Progenitor cell of endocrine pancreas (in vitro differentiated cells): ENCODE data around the gene GALNT14. TPM values are rescaled to one million over a fixed set of nuclear protein-coding genes. Genes with fewer than 3 reads are reported as not detected.

Source experiments
- DNase-seq: peaks from one replicate; pipeline ENCODE4 v3.0.0; 2021; ENCODE audit warnings: low spot score; ENCODE audit not compliant: unreplicated experiment
- H3K27ac Mint-ChIP-seq: 2 replicates; pipeline ENCODE4 v1.8.0; 2021; ENCODE audit warnings: mild to moderate bottlenecking, moderate library complexity, mixed read lengths
- H3K27me3 Mint-ChIP-seq: 2 replicates; pipeline ENCODE4 v1.8.0; 2021; ENCODE audit warnings: mixed read lengths
- H3K36me3 Mint-ChIP-seq: 2 replicates; pipeline ENCODE4 v1.8.0; 2022; ENCODE audit warnings: mixed read lengths; ENCODE audit not compliant: insufficient read depth
- H3K4me1 Mint-ChIP-seq: 2 replicates; pipeline ENCODE4 v1.8.0; 2021; ENCODE audit warnings: low read depth, mixed read lengths
- H3K4me3 Mint-ChIP-seq: 2 replicates; pipeline ENCODE4 v1.8.0; 2021; ENCODE audit warnings: low read depth, mild to moderate bottlenecking, moderate library complexity, mixed read lengths
- H3K9me3 Mint-ChIP-seq: 2 replicates; pipeline ENCODE4 v1.8.0; 2021; ENCODE audit warnings: low read depth, mixed read lengths
- total RNA-seq: library from RNA; stranded (reverse); gene quantifications from 2 replicates; pipeline ENCODE4 v1.2.1, GENCODE V29; 2021
- TF ChIP-seq, protein P1 (sequence below): fragments of 200-600 bp; sonication (generic); IDR thresholded peaks from one replicate; pipeline ENCODE4 v1.5.0; 2021; ENCODE audit warnings: antibody characterized with exemption, mild to moderate bottlenecking; ENCODE audit not compliant: unreplicated experiment

The GALNT14 gene
- total RNA-seq, 1 donor from 2014 or later = 0.91 TPM

DNA sequence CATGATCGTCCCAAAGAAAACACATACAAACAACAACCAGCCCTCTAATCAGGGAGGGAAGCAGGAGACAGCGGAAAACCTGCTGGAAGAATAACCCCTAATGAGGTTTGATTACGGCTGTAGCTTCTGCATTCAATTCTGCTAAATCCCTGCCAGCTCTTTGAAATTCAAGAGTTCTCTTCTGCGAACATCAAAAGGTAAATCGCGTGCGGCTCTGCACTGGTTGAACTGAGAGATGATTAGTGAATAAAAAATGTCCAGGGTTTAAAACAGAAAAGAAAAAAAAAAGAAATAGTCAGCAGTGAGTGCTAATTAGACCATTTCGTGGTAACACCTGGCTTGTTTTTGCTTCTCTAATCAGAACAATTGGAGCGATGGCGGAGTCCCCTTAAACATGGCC, 178.0 kb downstream of the GALNT14 start:
- TF ChIP-seq, protein P1, sequence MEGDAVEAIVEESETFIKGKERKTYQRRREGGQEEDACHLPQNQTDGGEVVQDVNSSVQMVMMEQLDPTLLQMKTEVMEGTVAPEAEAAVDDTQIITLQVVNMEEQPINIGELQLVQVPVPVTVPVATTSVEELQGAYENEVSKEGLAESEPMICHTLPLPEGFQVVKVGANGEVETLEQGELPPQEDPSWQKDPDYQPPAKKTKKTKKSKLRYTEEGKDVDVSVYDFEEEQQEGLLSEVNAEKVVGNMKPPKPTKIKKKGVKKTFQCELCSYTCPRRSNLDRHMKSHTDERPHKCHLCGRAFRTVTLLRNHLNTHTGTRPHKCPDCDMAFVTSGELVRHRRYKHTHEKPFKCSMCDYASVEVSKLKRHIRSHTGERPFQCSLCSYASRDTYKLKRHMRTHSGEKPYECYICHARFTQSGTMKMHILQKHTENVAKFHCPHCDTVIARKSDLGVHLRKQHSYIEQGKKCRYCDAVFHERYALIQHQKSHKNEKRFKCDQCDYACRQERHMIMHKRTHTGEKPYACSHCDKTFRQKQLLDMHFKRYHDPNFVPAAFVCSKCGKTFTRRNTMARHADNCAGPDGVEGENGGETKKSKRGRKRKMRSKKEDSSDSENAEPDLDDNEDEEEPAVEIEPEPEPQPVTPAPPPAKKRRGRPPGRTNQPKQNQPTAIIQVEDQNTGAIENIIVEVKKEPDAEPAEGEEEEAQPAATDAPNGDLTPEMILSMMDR = no peak
- Mint-ChIP-seq H3K27ac (no peak overlapping the region), H3K36me3 (no peaks in the 10 kb centered on the region), H3K9me3 (no peaks in the 10 kb centered on the region), H3K4me1 (no peaks in the 10 kb centered on the region), H3K4me3 (no peak overlapping the region), H3K27me3 (peaks cover 12% of the 10 kb centered on the region)
- no peak for DNase-seq

- TF ChIP-seq, protein P1 = no peak
- Mint-ChIP-seq H3K27me3 (peaks cover 12% of the 10 kb centered on the region), H3K4me1 (no peaks in the 10 kb centered on the region), H3K9me3 (no peaks in the 10 kb centered on the region), H3K4me3 (no peak overlapping the region), H3K27ac (no peak overlapping the region), H3K36me3 (no peaks in the 10 kb centered on the region)
- DNase-seq = no peak
Measured at GRCh38 chr2:30959653-30960052, 178.6 kb downstream of the GALNT14 start.

GRCh38 chr2:30958918-30959265, 179.3 kb downstream of the GALNT14 start:
- H3K27me3 Mint-ChIP-seq = peaks cover 12% of the 10 kb centered on the region
- H3K36me3 Mint-ChIP-seq = no peaks in the 10 kb centered on the region
- TF ChIP-seq, protein P1 = no peak
- no peaks in the 10 kb centered on the region for H3K4me1 Mint-ChIP-seq
- H3K9me3 Mint-ChIP-seq = no peaks in the 10 kb centered on the region
- DNase-seq = no peak
- no peak overlapping the region for H3K27ac Mint-ChIP-seq
- H3K4me3 Mint-ChIP-seq = no peak overlapping the region

DNA sequence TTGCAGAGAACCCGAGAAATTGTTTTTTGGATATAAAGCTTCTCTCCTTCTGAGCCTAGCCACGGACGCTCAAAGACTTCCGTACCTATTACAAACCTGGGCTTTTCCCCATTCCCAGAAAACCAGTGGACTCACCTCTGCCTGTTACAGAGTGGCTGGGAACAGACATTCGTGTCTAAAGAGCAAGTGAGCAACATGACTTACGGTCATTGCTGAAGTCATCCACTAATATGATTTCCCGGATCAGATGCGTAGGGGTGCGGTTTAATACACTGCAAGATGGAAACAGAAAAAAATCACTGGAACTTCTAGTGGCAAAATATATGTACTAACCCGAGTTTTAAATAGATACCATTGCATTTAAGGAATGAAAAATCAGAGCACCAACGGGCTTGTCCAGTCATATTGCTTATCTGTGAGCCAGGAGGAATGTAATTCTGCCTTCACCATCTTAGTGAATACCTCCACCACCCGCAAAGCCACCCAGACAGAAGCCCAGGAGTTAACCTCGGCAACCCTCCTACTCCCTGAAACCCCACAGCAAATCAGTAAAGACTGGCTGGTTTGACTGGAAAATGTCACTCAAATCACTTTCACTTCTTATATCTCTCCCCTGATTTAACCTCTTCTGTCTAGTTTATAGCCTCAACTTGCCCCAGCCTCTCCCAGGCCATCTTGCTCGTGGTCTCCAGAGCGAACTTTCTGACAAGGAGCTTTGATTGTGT, 179.9 kb downstream of the GALNT14 start:
- Mint-ChIP-seq H3K9me3 (no peaks in the 10 kb centered on the region), H3K36me3 (no peaks in the 10 kb centered on the region), H3K27ac (no peak overlapping the region), H3K4me3 (no peak overlapping the region), H3K4me1 (no peaks in the 10 kb centered on the region), H3K27me3 (peaks cover 12% of the 10 kb centered on the region)
- no peak for DNase-seq
- TF ChIP-seq, protein P1 = no peak

DNA sequence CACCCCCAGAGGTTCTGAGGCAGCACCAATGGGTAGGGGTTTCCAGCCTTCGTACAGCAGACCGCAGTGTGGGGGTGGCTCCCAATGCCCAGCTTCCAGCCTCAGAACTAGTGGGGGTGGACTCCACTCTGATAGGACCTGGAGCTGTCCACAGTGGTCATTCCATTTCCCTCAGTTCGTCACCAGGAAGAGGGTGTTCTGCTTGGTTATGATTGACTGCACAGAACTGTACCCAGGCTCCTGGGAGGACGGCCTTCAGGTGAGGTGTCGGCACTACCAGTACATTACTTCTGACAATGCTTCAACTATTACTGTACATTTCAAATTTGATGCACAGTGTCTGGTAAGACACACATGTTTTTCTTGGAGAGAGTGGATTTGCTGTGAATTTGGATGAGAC, 180.6 kb downstream of the GALNT14 start:
- Mint-ChIP-seq H3K4me1 (no peaks in the 10 kb centered on the region), H3K9me3 (no peaks in the 10 kb centered on the region)

More for the DNA sequence above, 180.6 kb downstream of the GALNT14 start:
- Mint-ChIP-seq H3K36me3 (no peaks in the 10 kb centered on the region), H3K27me3 (peaks cover 10% of the 10 kb centered on the region), H3K4me3 (no peak overlapping the region), H3K27ac (no peak overlapping the region)
- no peak for DNase-seq
- TF ChIP-seq, protein P1 = no peak
